Measurements from ENCODE around the gene NSMCE3. TPM values are rescaled to one million over a fixed set of nuclear protein-coding genes. Genes with fewer than 3 reads are reported as not detected.
"Not testable (repeated sequence)": the region's sequence is repeated elsewhere in the genome, so short reads cannot be mapped to it uniquely, and the experiment has no call there.

Gene NSMCE3
- total RNA-seq, 2 donors from 2014 or later = 10.0 to 11.1 TPM

- Histone ChIP-seq H3K4me3 (no peak overlapping the region), H3K9me3 (peaks cover 3% of the 10 kb centered on the region), H3K27ac (no peak overlapping the region), H3K27me3 (replicated peaks; ENCODE audit: insufficient read depth) (no peaks in the 10 kb centered on the region), H3K4me1 (ENCODE audit: control insufficient read depth in 1 of 2, low read depth in 2 of 2) (no peaks in the 10 kb centered on the region), H3K36me3 (no peaks in the 10 kb centered on the region)
- DNase-seq (ENCODE audit: low spot score) (no peak), ATAC-seq (ENCODE audit: insufficient number of reproducible peaks, low FRiP score, low read depth) (no peak)
- TF ChIP-seq CTCF (IDR thresholded peaks at IDR 0.05) = no peak
These were observed 36.1 kb downstream of the NSMCE3 start for GRCh38 chr15:29233566-29233965.

DNA sequence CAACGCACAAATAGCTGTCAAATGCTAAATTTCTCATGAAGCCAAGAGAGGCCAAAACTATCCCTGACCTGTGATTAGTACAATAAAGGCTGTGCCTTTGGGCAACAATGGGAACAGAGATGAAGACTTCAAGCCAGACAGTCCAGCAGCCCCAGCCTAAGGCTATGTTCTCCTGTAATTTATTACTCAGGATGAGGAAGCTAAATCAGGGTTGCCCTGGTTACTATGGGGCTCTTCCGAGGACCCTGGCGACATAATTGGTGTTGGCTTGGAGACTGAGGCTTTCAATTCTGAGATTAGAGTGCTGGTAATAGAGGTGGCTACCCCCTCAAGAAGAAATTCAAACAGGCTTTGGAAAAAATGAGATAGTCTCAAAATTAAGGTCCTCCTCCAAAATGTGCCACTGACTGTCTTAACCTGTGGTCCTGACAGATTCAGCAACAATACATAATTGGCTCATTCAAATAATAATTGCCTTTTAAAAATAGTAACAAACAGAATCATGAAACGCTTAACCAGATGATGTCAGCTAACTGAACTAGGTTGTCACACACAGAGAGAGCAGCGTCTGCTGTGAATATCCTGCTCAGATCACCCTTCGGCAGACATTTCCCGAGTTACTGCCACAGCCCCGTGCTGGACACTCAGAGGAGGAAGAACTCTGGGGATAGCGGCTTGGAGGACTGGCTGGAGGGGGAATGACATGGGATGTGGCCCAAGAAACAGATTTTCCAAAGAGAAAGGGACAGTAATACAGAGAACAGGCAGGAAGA is 43.0 kb downstream of the NSMCE3 start:
- no peak overlapping the region for H3K4me3 ChIP-seq
- no peaks in the 10 kb centered on the region for H3K9me3 ChIP-seq
- no peak overlapping the region for H3K27ac ChIP-seq
- no peaks in the 10 kb centered on the region for H3K4me1 ChIP-seq (ENCODE audit: control insufficient read depth in 1 of 2, low read depth in 2 of 2)
- no peaks in the 10 kb centered on the region for H3K27me3 ChIP-seq (replicated peaks; ENCODE audit: insufficient read depth)
- no peaks in the 10 kb centered on the region for H3K36me3 ChIP-seq
- ATAC-seq (ENCODE audit: insufficient number of reproducible peaks, low FRiP score, low read depth) (no peak), DNase-seq (ENCODE audit: low spot score) (no peak)
- no peak for TF ChIP-seq CTCF (IDR thresholded peaks at IDR 0.05)

DNA sequence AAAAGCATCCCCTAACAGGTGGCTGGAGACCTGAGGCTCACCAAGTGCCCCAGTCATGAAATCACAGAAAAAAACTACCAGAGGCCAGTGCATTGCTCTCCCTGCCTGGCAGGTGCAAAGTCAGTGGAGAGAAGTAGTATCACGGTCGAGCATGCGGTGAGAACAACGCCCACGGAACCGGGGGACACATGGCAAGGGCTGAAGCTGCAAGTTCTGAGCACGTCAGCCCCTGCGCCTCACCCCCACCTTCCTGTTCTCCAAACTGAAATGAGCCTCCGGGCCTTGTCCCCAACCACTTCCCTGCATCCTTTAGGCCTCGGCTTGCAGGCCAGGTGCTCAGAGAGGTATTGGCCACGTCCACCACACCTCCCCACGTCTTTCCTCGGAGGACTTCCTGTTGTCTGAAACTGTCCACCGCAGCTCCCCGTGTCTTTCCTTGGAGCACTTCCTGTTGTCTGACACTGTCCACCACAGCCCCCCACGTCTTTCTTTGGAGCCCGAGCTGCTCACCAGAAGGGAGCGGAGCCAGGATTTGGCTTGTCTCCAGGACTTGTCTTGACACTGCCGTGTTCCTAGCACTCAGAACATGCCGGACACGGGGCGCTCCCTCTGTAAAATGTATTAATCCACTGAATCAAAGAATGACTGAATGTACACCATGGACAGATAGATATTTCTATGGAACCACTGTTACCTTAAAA is 43.9 kb downstream of the NSMCE3 start:
- no peak for ATAC-seq (ENCODE audit: insufficient number of reproducible peaks, low FRiP score, low read depth)
- DNase-seq (ENCODE audit: low spot score) = no peak
- Histone ChIP-seq H3K36me3 (no peaks in the 10 kb centered on the region), H3K9me3 (no peaks in the 10 kb centered on the region), H3K4me3 (no peak overlapping the region), H3K4me1 (ENCODE audit: control insufficient read depth in 1 of 2, low read depth in 2 of 2) (no peaks in the 10 kb centered on the region), H3K27ac (no peak overlapping the region), H3K27me3 (replicated peaks; ENCODE audit: insufficient read depth) (no peaks in the 10 kb centered on the region)
- TF ChIP-seq CTCF (IDR thresholded peaks at IDR 0.05) = no peak

DNA sequence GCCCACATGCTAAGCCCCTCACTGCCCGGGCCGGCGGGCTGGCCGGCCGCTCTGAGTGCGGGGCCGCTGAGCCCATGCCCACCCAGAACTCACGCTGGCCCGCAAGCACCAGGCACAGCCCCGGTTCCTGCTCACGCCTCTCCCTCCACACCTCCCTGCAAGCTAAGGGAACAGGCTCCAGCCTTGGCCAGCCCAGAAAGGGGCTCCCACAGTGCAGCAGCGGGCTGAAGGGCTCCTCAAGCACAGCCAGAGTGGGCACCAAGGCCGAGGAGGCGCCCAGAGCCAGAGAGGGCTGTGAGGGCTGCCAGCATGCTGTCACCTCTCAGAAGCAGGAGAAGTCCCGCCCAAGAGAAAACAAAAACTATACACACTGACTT is 44.6 kb downstream of the NSMCE3 start:
- H3K4me3 ChIP-seq; H3K4me1 ChIP-seq (ENCODE audit: control insufficient read depth in 1 of 2, low read depth in 2 of 2); H3K27ac ChIP-seq; ATAC-seq (ENCODE audit: insufficient number of reproducible peaks, low FRiP score, low read depth); H3K36me3 ChIP-seq; DNase-seq (ENCODE audit: low spot score); H3K9me3 ChIP-seq; H3K27me3 ChIP-seq (replicated peaks; ENCODE audit: insufficient read depth): not testable (repeated sequence)

DNA sequence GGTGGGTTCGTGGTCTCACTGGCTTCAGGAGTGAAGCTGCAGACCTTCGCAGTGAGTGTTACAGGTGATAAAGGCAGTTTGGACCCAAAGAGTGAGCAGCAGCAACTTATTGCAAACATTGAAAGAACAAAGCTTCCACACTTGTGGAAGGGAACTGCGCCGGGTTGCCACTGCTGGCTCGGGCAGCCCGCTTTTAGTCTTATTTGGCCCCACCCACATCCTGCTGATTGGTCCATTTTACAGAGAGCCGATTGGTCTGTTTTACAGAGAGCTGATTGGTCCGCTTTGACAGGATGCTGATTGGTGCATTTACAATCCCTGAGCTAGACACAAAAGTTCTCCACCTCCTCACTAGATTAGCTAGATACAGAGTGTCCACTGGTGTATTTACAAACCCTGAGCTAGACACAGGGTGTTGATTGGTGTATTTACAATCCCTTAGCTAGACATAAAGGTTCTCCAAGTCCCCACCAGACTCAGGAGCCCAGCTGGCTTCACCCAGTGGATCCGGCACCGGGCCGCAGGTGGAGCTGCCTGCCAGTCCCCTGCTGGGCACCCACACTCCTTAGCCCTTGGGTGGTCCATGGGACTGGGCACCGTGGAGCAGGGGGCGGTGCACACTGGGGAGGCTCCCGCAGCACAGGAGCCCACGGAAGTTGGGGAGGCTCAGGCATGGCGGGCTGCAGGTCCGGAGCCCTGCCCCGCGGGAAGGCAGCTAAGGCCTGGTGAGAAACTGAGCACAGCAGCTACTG is 45.2 kb downstream of the NSMCE3 start:
- not testable (repeated sequence) for H3K4me1 ChIP-seq (ENCODE audit: control insufficient read depth in 1 of 2, low read depth in 2 of 2); ATAC-seq (ENCODE audit: insufficient number of reproducible peaks, low FRiP score, low read depth); H3K27ac ChIP-seq; DNase-seq (ENCODE audit: low spot score); H3K27me3 ChIP-seq (replicated peaks; ENCODE audit: insufficient read depth); H3K9me3 ChIP-seq; H3K4me3 ChIP-seq; H3K36me3 ChIP-seq

GRCh38 chr15:29223640-29224039 is 46.0 kb downstream of the NSMCE3 start:
- H3K36me3 ChIP-seq = no peaks in the 10 kb centered on the region
- H3K4me1 ChIP-seq (ENCODE audit: control insufficient read depth in 1 of 2, low read depth in 2 of 2) = no peaks in the 10 kb centered on the region
- DNase-seq (ENCODE audit: low spot score) (no peak), ATAC-seq (ENCODE audit: insufficient number of reproducible peaks, low FRiP score, low read depth) (no peak)
- H3K27ac ChIP-seq = no peak overlapping the region
- no peak overlapping the region for H3K4me3 ChIP-seq
- H3K27me3 ChIP-seq (replicated peaks; ENCODE audit: insufficient read depth) = no peaks in the 10 kb centered on the region
- no peaks in the 10 kb centered on the region for H3K9me3 ChIP-seq
- TF ChIP-seq CTCF (IDR thresholded peaks at IDR 0.05) = no peak

Measured in thoracic aorta (tissue), 2 donors.